Naive thymus-derived CD8-positive, alpha-beta T cell (primary cell): ENCODE measurements around the gene EPS8L3. TPM values are rescaled to one million over a fixed set of nuclear protein-coding genes. Genes with fewer than 3 reads are reported as not detected.
"Not testable (repeated sequence)": the region's sequence is repeated elsewhere in the genome, so short reads cannot be mapped to it uniquely, and the experiment has no call there.

ENCODE experiments used
- ATAC-seq, 2 donors: fragments of 150-1000 bp; cut with Tn5 transposase in 1 of 2; sonication (Bioruptor Pico), chemical (Tn5 transposase) in 1 of 2; 1 replicate in 1 of 2; 2 replicates in 1 of 2; pipeline ENCODE4 v1.10.0; 2021; ENCODE audit warnings: mild to moderate bottlenecking in 2 of 2, moderate library complexity in 2 of 2
- POLR2A ChIA-PET: fragments of 350-600 bp; sonication (Branson Sonifier 250); formaldehyde crosslinking; loops from one replicate; lab custom pipeline; 2021; ENCODE audit warnings: antibody characterized with exemption; lab: Charles Lee
- DNase-seq, 10 donors: peaks; one replicate each; pipeline versions ENCODE4 v3.0.0 to v3.0.0-alpha.2; 2020 to 2022
- H3K27ac Mint-ChIP-seq, 10 donors: one replicate each; pipeline ENCODE4 v1.8.0; 2020 to 2022; ENCODE audit warnings: mild to moderate bottlenecking in 10 of 10, mixed read lengths in 10 of 10, moderate library complexity in 4 of 10, inconsistent platforms in 1 of 10
- H3K27me3 Mint-ChIP-seq, 5 donors: one replicate each; pipeline ENCODE4 v1.8.0; 2021 to 2022; ENCODE audit warnings: mixed read lengths in 5 of 5
- H3K36me3 Mint-ChIP-seq, 3 donors: one replicate each; pipeline ENCODE4 v1.8.0; 2020 to 2022; ENCODE audit warnings: mixed read lengths in 3 of 3, mild to moderate bottlenecking in 2 of 3, inconsistent platforms in 1 of 3
- H3K4me1 Mint-ChIP-seq, 4 donors: one replicate each; pipeline ENCODE4 v1.8.0; 2021 to 2022; ENCODE audit warnings: mixed read lengths in 4 of 4
- H3K4me3 Mint-ChIP-seq, 10 donors: one replicate each; pipeline ENCODE4 v1.8.0; 2020 to 2022; ENCODE audit warnings: mild to moderate bottlenecking in 10 of 10, mixed read lengths in 10 of 10, moderate library complexity in 6 of 10, inconsistent platforms in 1 of 10
- H3K9me3 Mint-ChIP-seq, 9 donors: one replicate each; pipeline ENCODE4 v1.8.0; 2020 to 2022; ENCODE audit warnings: mixed read lengths in 9 of 9, mild to moderate bottlenecking in 3 of 9, inconsistent platforms in 1 of 9, moderate library complexity in 1 of 9
- polyA plus RNA-seq, 3 donors: library from polyadenylated mRNA; unstranded; fragments of 300-500 nt; fragmentation: Illumina TruSeq; gene quantifications; one replicate each; pipeline ENCODE4 v1.2.3, GENCODE V29; 2021
- total RNA-seq, 8 experiments: library from RNA in 2 of 8; stranded (reverse) in 2 of 8; gene quantifications; one replicate each; pipeline ENCODE4 v1.2.3 and lab custom pipeline; 2021 to 2026

The EPS8L3 gene
- total and polyA plus RNA-seq, 5 experiments from 2014 or later: not detected

- Mint-ChIP-seq H3K4me1 (peaks cover 4 to 17% (median 8%) of the 10 kb centered on the region in 4 donors), H3K36me3 (no peaks in the 10 kb centered on the region), H3K4me3 (no peak overlapping the region), H3K9me3 (no peaks in the 10 kb centered on the region), H3K27me3 (peaks cover 0 to 23% (median 1%) of the 10 kb centered on the region in 5 donors), H3K27ac (peak overlapping the region in 2 of 10 donors; percentile 16 to 46)
- DNase-seq: peak in 1 of 10 donors; percentile 60
- no peak for ATAC-seq
- POLR2A ChIA-PET: interaction anchor here (0.9 to 3.1 kb wide), 8 partner anchors 119 to 227 kb away, joined by 3 to 18 read pairs (median 4); partner anchors contain the start of genes AHCYL1, GNAI3 and GSTM4
These were observed 10.3 kb upstream of the EPS8L3 start for GRCh38 chr1:109773900-109774485.

GRCh38 chr1:109773203-109773899 lies 9.6 kb upstream of the EPS8L3 start:
- Mint-ChIP-seq H3K4me1 (peaks cover 4 to 17% (median 8%) of the 10 kb centered on the region in 4 donors), H3K9me3 (no peaks in the 10 kb centered on the region), H3K36me3 (no peaks in the 10 kb centered on the region), H3K27ac (peak overlapping the region in 2 of 10 donors; percentile 16 to 46), H3K4me3 (no peak overlapping the region), H3K27me3 (peaks cover 0 to 23% (median 1%) of the 10 kb centered on the region in 5 donors)
- DNase-seq (peak; percentile 43 to 85 (median 67)), ATAC-seq (peak; percentile 94 to 95)
- POLR2A ChIA-PET: interaction anchor here (0.6 to 3.1 kb wide), 5 partner anchors 133 to 227 kb away, joined by 3 to 18 read pairs (median 5); partner anchors contain the start of genes AHCYL1 and GNAI3

- Mint-ChIP-seq H3K36me3 (no peaks in the 10 kb centered on the region), H3K9me3 (no peaks in the 10 kb centered on the region), H3K4me1 (peaks cover 4 to 17% (median 8%) of the 10 kb centered on the region in 4 donors), H3K27ac (peak overlapping the region in 2 of 10 donors; percentile 29 to 41), H3K27me3 (peaks cover 0 to 23% (median 1%) of the 10 kb centered on the region in 5 donors), H3K4me3 (no peak overlapping the region)
- DNase-seq: no peak
- ATAC-seq: no peak
- POLR2A ChIA-PET: interaction anchor here (0.6 to 3.1 kb wide), 2 partner anchors 205 to 211 kb away, joined by 3 to 18 read pairs; partner anchors contain the start of gene AHCYL1
These were observed 9.0 kb upstream of the EPS8L3 start for GRCh38 chr1:109772658-109773202.

GRCh38 chr1:109771712-109772657 lies 8.3 kb upstream of the EPS8L3 start:
- H3K27me3 Mint-ChIP-seq: peaks cover 0 to 23% (median 1%) of the 10 kb centered on the region in 5 donors
- peak overlapping the region in 4 of 10 donors; percentile 29 to 64 (median 38) for H3K27ac Mint-ChIP-seq
- H3K4me3 Mint-ChIP-seq: no peak overlapping the region
- DNase-seq (peak in 1 of 10 donors; percentile 27), ATAC-seq (no peak)
- no peaks in the 10 kb centered on the region for H3K9me3 Mint-ChIP-seq
- no peaks in the 10 kb centered on the region for H3K36me3 Mint-ChIP-seq
- POLR2A ChIA-PET: interaction anchor here (1.5 kb wide), 1 partner anchor 224 kb away, joined by 3 read pairs; the partner anchor contains the start of gene GNAI3
- peaks cover 4 to 13% (median 6%) of the 10 kb centered on the region in 4 donors for H3K4me1 Mint-ChIP-seq

GRCh38 chr1:109770331-109771095 lies 6.8 kb upstream of the EPS8L3 start:
- Mint-ChIP-seq H3K36me3 (no peaks in the 10 kb centered on the region), H3K9me3 (no peaks in the 10 kb centered on the region), H3K4me3 (no peak overlapping the region), H3K27me3 (peaks cover 0 to 17% (median 1%) of the 10 kb centered on the region in 5 donors), H3K27ac (peak overlapping the region in 2 of 10 donors; percentile 13 to 65), H3K4me1 (peaks cover 0 to 8% (median 3%) of the 10 kb centered on the region in 4 donors)
- POLR2A ChIA-PET: interaction anchor here (0.5 to 1.5 kb wide), 2 partner anchors 40 to 222 kb away, joined by 3 read pairs; partner anchors contain the start of gene GNAI3
- ATAC-seq (no peak), DNase-seq (peak in 1 of 10 donors; percentile 48)

GRCh38 chr1:109769330-109770078 lies 5.8 kb upstream of the EPS8L3 start:
- peak overlapping the region in 1 of 10 donors; percentile 72 for H3K27ac Mint-ChIP-seq

GRCh38 chr1:109768820-109769219 lies 5.1 kb upstream of the EPS8L3 start:
- POLR2A ChIA-PET: no interaction called here
- DNase-seq (no peak), ATAC-seq (no peak)
- peaks cover 0 to 7% (median 3%) of the 10 kb centered on the region in 4 donors for H3K4me1 Mint-ChIP-seq
- H3K27ac Mint-ChIP-seq: no peak overlapping the region
- no peaks in the 10 kb centered on the region for H3K9me3 Mint-ChIP-seq
- peaks cover 0 to 9% (median 2%) of the 10 kb centered on the region in 5 donors for H3K27me3 Mint-ChIP-seq
- H3K36me3 Mint-ChIP-seq: no peaks in the 10 kb centered on the region
- H3K4me3 Mint-ChIP-seq: no peak overlapping the region

More at GRCh38 chr1:109769330-109770078, 5.8 kb upstream of the EPS8L3 start:
- Mint-ChIP-seq H3K4me1 (peaks cover 0 to 8% (median 3%) of the 10 kb centered on the region in 4 donors), H3K36me3 (no peaks in the 10 kb centered on the region), H3K4me3 (no peak overlapping the region), H3K9me3 (no peaks in the 10 kb centered on the region), H3K27me3 (peaks cover 0 to 9% (median 2%) of the 10 kb centered on the region in 5 donors)
- ATAC-seq (no peak), DNase-seq (peak in 1 of 10 donors; percentile 35)
- POLR2A ChIA-PET: no interaction called here

- Mint-ChIP-seq H3K4me3 (no peak overlapping the region), H3K9me3 (no peaks in the 10 kb centered on the region), H3K4me1 (peaks cover 0 to 3% (median 0%) of the 10 kb centered on the region in 4 donors), H3K36me3 (no peaks in the 10 kb centered on the region), H3K27ac (no peak overlapping the region), H3K27me3 (peaks cover 0 to 9% (median 2%) of the 10 kb centered on the region in 5 donors)
- ATAC-seq (no peak), DNase-seq (no peak)
- POLR2A ChIA-PET: no interaction called here
These were observed 4.6 kb upstream of the EPS8L3 start for GRCh38 chr1:109768335-109768650.

GRCh38 chr1:109767637-109768334 lies 4.1 kb upstream of the EPS8L3 start:
- Mint-ChIP-seq H3K4me1 (peaks cover 0 to 3% (median under 1%) of the 10 kb centered on the region in 4 donors), H3K36me3 (no peaks in the 10 kb centered on the region), H3K4me3 (no peak overlapping the region), H3K27ac (no peak overlapping the region), H3K9me3 (no peaks in the 10 kb centered on the region), H3K27me3 (peaks cover 0 to 9% (median 2%) of the 10 kb centered on the region in 5 donors)
- POLR2A ChIA-PET: no interaction called here
- ATAC-seq (no peak), DNase-seq (peak in 2 of 10 donors; percentile 3 to 21)

- POLR2A ChIA-PET, H3K9me3 Mint-ChIP-seq, ATAC-seq: not testable (repeated sequence)
These were observed 3.4 kb upstream of the EPS8L3 start for GRCh38 chr1:109766991-109767636.

More at GRCh38 chr1:109766991-109767636, 3.4 kb upstream of the EPS8L3 start:
- H3K27me3 Mint-ChIP-seq, H3K4me3 Mint-ChIP-seq, H3K4me1 Mint-ChIP-seq, H3K27ac Mint-ChIP-seq, H3K36me3 Mint-ChIP-seq: not testable (repeated sequence)
- DNase-seq: peak in 1 of 10 donors; percentile 3
